PFSK-1 (cell line): ENCODE measurements around the gene M6PR.

Experiments used
- POLR2AphosphoS5 ChIP-seq: IDR thresholded peaks from 2 replicates; pipeline ENCODE4 v1.6.1; 2012; ENCODE audit warnings: low read depth, mild to moderate bottlenecking, control low read depth, low read length, moderate library complexity
- REST ChIP-seq, 2 experiments: IDR thresholded peaks; 2 replicates each; pipeline versions ENCODE4 v1.6.1 to v1.8.0; 2011 to 2012; ENCODE audit warnings: low read depth in 2 of 2, low read length in 2 of 2, control low read depth in 1 of 2, inconsistent platforms in 1 of 2, mild to moderate bottlenecking in 1 of 2, moderate library complexity in 1 of 2; ENCODE audit not compliant: insufficient read depth in 1 of 2
- SIN3A ChIP-seq: IDR thresholded peaks from 2 replicates; pipeline ENCODE4 v1.6.1; 2012; ENCODE audit warnings: mild to moderate bottlenecking, low read length, moderate library complexity, borderline replicate concordance; ENCODE audit not compliant: insufficient read depth

DNA sequence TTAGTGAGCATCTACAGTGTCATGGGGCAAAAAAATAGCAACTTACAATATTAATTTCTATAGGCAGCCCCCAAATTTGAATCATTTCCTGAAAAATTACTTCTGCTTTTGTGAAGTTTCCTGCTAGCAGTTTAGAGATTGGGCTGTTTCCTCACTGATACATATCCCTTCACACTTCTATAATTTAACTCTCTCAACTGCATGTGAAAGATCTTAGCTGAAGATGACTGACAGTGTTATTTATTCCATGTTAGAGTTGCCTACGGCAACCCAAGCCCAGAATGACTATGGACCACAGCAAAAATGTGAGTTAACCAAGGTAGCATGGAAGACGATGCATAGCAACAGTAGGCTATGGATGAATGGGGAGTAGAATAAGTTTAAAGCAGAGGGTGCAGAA, 40.0 kb upstream of the M6PR start, which contains the start of gene KLRG1:
- TF ChIP-seq POLR2AphosphoS5 (no peak), REST (IDR thresholded peaks at IDR 0.05; ENCODE audit: insufficient read depth in 1 of 2, low read depth in 2 of 2, low read length in 2 of 2) (no peak), SIN3A (no peak)
